GM21381 (cell line): ENCODE data around the gene NEO1.
"Not testable (repeated sequence)": the region's sequence is repeated elsewhere in the genome, so short reads cannot be mapped to it uniquely, and the experiment has no call there.

Experiments
- ATAC-seq: cut with Tn5 transposase; IDR thresholded peaks from one replicate; pipeline ENCODE4 v1.9.1; 2021; ENCODE audit warnings: mild to moderate bottlenecking, moderate library complexity; ENCODE audit not compliant: unreplicated experiment

Gene NEO1

DNA sequence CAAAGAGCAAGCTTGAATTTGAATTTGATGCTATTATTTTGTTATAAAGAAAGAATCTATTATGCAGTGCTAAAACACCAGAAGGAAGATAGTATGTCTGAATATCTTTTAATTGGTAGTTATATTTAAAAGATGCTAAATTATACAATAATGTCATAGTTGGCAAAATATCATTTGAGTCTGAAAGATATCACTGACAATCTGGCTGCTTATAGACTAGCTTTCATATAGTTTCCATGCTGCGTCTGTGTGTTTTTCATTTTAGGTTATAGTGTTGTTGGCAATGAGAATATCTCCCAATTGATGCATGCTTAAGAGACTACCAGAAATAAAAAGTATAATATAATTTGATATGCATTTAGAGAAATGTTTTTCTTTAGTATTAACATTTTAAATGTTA is 142.9 kb downstream of the NEO1 start:
- ATAC-seq = no peak

DNA sequence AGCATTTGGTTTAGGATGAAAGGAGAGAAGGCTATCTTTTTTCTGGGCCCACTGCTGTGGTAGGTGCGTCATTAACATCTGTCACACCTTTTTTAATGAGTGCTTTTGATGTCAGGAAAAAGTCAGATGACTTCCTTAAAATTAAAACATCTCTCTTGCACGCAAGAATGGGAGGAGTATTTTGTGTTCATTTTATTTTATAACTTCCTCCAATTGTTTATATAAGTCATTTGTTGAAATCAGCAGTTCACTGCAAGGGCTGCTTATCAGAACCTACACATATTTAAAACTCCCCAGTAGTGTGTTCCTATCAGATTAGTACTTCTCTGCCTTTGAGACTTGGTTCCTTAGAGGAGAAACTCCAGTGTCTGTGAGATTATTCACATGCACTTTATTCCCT is 143.8 kb downstream of the NEO1 start:
- no peak for ATAC-seq

DNA sequence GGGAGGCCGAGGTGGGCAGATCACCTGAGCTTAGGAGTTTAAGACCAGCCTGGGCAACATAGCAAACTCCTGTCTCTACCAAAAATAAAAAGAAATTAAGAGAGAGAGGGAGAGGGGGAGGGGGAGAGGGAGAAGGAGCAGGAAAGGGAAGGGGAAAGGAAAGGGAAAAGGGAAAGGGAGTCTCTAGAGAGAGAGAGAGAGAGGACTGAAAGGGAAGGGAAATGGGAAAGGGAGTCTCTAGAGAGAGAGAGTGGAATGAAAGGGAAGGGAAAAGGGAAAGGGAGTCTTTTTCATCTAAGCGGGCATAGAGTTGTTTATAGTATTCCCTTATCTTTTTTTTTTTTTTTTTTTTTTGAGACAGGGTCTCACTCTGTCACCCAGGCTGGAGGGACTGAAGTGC is 148.1 kb downstream of the NEO1 start:
- no peak for ATAC-seq

DNA sequence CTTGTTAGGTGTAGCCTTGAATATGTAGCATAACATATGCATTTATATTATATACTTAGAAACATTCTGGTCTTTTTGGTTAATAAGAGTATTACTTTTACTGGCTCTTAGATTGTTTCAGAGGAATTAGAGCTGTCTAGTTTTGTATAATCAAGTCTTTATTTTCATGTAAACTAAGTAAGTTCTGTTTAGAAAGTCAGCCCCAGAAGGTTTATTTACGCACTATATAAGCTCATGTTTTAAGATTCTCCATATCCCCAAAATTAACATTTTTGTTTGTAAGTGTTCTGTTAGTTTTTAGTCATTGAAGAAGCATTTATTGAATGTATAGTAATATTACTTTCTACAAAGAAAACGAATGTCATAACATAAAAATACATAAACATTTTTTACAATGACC is 158.4 kb downstream of the NEO1 start:
- no peak for ATAC-seq

DNA sequence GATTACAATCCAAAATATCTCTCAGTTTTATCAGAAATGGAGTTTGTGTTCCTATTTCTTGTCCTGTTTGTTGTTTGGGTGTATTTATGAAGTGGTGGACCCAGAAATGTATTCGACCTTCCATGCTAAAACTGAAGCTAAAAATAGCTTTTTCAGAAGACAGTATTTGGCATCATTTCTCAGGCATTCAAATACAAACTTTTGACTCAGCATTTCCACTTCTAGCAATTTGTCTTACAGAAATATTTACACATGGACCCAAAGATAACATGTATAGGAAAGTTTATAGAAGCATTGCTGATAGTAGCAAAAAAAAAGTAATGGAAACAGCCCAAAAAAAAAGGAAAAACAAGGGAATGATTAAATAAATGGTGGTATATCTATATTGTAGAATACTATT is 160.2 kb downstream of the NEO1 start:
- ATAC-seq = no peak

DNA sequence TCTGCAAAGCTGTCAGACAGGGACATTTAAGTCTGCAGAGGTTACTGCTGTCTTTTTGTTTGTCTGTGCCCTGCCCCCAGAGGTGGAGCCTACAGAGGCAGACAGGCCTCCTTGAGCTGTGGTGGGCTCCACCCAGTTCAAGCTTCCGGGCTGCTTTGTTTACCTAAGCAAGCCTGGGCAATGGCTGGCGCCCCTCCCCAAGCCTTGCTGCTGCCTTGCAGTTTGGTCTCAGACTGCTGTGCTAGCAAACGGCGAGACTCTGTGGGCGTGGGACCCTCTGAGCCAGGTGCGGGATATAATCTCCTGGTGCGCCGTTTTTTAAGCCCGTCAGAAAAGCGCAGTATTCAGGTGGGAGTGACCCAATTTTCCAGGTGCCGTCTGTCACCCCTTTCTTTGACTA is 169.2 kb downstream of the NEO1 start:
- ATAC-seq = not testable (repeated sequence)

DNA sequence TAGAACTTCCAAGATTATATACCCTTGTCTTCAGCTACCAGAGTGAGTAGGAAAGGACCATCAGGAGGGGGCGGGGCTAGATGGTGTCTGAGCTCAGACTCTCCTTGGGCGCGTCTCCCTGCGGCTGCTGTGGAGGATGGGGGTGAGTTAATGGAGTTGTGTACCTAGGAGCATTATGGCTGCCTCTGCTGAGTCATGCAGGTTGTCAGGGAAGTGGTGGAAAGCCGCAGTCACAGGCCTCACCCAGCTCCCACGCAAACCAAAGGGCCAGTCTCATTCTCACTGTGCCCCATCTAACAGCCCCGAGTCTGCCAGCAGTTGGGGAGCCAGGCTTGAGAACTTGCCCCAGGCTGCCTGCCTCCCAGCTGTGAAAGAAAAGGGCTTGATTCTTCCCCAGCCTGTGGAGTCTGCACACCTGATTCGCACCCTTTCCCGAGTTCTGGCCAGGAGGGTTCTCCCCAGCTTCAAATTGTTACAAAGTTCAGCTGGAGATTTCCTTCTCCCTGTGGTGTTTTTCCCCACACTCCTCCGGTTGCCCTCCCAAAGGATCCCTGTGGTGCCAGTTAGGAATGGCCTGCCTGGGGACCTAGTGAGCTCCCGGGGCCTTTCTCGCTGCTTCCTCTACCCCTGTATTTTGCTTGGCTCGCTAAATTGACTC is 173.2 kb downstream of the NEO1 start:
- ATAC-seq = no peak

DNA sequence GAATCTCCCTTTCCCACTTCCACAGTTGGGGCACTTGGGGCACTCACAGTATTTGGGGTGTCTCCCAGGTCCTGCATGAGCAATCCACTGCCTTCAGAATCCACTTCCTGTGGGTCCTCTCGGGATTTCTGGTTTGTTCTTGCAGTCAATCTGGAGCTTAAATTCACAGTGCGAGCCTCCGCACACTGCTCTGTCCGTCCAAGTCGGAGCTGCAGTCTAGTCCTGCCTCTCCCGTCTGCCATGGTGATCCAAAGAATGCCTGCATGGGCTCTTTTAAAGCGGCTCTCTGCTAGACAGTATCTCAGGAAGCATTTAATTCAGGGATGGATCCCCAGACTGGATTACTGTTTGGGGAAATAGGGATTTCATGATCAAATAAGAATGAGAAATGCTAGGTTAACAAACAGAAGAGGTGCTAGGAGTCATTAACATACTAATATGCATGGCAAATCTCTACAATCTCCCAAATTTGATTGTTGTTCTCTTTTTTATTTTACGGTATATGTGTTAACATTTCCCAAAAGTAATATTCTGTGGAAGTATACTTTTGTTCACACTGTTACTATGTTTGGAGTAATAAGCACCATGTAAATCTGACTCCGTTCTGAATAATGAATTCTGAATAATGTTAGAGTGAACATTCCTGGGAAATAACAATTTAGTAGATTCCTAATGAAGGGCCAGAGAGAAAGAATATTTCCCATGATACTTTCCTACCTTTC is 174.0 kb downstream of the NEO1 start:
- no peak for ATAC-seq

DNA sequence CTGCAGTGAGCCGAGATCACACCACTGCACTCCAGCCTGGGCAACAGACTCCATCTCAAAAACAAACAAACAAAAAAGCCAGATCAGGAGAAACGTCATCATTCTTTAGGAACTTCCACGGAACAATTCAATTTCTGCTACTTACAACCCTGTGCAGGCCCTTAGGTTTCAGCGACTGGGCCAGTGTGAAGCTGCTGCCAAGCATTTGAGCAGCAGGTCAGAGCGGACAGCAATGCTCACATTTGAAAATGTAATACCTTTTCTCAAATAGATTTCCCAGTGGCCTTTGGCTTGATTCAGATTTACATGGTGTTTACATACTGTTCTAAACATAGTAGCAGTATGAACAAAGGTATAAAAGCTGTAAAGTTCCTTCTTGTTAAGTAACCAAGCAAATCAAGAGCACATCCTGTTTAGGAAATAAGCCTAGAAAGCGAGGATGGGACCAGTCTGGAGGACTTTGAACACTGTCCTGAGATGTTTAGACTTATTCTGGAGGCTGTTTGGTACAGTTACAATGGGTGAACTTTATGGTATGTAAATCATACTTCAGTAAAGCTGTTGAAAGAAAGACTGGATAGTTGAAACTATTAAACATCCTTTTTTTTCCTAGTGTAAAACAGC is 175.3 kb downstream of the NEO1 start:
- ATAC-seq = no peak

DNA sequence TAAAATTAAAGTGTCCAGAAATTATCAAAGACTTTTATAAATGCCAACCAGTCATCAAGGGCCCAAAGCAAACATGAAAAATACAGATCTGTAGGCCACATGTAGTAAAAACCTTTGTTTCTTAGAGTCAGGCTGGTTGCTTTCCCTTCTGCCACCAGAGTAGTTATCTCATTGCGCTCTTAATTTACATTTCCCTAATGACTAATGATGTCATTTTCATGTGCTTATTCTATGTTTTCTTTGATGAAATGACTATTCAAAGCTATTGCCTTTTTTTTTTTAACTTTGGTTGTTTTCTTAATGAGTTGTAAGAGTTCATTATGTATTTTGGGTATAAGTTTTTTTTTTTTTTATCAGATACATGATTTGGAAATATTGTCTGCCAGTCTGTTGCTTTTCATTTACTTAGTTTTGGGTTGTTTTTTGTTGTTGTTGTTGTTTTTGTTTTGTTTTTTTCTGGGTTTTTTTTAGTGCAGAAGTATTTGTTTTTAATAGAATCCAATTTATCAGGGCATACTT is 175.9 kb downstream of the NEO1 start:
- ATAC-seq = no peak

DNA sequence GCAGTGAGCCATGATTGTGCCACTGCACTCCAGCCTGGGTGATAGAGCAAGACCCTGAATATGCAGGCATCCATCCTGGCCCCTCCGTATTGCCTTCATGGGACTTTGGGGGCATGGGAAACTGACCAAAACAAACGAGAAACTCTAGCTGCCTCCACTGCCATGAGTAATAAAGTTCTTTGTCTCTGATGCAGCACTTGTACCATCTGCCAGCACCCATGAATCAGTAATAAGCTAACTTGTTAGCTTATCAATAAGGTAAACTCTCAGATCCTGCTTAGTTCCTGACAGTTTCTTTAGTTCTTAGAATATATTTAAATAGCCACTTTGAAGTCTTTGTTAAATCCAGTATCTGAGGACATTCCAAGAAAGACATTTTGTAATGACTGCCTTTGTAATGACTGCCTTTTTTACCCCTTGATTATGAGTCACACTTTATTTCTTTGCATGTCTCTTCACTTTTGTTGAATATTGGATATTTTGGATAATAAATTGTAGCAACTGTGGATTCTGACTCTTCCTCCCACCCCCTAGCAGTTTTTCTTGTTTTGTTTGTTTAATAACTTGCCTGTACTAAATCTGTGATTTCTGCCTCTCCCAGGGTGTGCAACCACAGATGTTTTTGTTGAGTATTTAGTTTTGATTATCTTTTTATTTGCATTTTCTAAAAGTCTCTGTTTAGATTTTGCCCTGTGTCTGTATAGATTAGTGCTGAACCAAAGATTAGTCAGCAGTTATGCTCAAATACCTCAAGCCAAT is 179.6 kb downstream of the NEO1 start:
- ATAC-seq = no peak

DNA sequence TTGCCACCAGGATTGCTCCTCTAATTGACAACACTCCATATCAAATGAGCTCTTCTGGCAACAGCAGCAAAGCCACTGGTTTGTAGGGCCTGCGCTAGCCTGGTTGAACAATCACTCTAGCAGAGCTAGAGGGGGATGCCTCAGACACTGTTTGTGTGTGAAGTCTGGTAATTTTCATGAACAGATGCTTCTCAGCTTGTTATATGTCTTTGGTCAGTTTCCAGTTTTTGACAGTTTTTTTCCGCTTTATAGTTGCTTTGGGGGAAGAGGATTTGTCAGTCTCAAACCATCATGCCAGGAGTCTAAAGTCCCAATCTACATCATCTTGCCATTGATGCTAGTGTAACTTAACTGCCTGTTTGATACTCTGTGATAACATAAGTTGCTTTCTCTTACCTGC is 180.5 kb downstream of the NEO1 start:
- no peak for ATAC-seq

DNA sequence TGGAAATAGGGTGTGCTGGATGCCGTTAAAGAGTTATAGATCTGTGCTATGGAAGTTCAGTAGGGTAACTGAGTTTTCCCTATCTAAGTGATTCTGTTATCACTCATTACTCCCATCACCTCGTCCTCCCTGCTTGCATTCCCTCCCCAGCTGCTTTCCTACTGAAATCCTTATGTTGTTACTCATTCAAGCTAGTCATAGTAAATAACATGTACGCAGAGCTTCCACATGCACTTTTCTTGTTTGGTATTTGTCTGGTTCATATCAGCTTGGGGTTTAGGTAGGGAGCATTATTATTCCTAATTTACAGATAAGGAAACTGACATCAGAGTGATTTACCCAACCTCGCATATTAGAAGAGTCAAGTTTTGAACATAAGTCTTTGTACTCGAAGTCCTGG is 181.4 kb downstream of the NEO1 start:
- ATAC-seq = no peak

DNA sequence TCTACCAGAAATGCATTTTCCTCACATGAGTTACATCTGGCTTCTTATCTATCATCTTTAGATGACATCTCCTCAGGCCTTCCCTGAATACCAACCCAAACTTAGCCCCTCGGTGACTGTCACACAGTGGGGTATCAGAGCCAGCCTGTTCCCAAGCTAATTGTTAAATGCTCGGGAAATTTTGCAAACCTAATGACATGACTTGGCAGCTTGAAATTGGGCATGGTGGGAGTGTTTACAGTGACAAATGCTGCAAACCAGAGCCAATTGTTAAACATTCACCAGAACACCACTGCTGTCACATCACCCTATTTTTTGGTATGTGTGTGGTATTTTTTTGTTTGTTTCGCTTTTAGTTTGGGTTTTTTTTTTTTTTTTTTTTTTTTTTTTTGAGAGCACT is 185.6 kb downstream of the NEO1 start:
- no peak for ATAC-seq

DNA sequence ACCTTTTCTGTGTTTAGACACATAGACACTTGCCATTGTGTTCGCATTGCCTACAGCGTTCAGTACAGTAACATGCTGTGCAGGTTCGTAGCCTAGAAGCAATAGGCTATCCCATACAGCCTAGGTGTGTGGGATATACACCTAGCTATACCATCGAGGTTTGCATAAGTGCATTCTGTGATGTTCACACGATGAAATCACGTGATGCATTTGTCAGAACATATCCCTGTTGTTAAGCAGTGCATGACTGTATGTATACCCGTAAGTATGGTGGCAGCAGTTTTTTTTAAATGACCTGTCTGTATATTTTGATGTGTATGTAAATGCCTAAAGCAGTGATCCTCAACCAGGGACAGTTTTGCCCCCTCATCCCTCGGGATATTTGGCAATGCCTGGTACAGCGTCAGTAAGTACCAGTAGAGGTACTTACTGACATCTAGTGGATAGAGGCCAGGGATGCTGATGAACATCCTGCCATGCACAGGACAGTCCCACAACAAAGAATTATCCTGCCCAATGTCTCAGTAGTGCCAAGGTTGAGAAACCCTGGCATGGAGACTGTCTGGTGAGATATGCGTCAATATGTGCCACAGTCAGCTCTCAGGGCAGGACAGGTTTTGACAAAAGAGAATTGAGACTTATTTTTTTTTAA is 187.4 kb downstream of the NEO1 start:
- no peak for ATAC-seq

DNA sequence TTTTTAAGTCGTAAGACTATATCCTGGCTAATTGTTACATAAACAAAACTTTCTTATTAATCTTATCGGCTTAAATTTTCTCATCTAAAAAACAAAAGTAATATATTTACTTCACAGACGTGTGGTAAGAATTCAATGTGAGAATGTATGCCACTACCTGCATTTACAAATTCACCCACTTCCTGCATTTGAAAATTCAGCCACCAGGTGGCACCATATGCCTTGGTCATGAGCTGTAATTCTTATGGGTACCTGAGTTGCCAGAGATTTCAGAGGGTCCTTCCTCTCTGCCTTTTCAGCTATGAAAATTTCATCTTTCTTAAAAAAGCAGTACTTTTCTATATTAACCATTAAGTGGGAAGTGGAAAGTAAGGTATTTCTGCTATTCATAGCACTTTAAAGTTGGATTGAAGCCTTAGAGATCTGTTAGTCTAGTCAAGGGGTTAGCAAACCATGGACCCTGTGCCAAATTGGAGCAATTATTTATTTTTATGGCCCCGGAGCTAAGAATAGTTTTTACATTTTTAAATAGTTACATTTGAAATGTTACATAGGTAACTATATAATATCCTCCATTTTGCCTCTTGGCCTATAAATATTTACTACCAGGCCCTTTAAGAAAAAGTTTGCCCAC is 188.7 kb downstream of the NEO1 start:
- no peak for ATAC-seq

DNA sequence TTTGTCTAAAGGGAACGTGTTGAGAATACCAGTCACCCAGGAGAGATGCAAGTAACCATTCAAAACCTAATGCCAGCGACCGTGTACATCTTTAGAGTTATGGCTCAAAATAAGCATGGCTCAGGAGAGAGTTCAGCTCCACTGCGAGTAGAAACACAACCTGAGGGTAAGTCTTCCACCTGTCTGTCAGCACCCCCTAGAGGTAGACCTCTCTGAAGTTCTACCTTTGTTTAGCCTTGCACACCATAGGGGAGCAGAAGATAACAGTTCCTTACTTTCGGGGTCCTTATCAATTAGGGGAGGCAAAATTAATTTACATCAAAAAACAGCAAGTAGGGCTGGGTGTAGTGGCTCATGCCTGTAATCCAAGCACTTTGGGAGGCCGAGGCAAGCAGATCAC is 192.1 kb downstream of the NEO1 start:
- ATAC-seq = no peak

DNA sequence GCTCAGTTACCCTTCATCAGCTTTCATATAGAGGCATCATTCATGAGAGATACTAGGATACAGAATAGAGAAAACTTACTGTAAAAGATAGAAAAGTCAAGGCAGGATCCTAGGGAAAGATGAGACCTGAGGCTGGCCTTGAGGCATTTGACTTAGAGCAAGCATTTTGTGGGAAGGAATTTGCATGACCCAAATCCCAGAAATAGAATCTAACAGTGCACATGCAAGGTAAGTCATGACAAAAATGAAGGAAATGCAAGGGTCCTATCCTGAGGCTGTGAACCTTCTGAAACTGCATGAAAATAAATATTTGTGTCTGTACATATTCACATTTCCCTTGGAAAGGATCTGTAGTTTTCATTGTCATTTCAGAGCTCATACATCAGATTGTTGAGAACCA is 194.2 kb downstream of the NEO1 start:
- no peak for ATAC-seq

DNA sequence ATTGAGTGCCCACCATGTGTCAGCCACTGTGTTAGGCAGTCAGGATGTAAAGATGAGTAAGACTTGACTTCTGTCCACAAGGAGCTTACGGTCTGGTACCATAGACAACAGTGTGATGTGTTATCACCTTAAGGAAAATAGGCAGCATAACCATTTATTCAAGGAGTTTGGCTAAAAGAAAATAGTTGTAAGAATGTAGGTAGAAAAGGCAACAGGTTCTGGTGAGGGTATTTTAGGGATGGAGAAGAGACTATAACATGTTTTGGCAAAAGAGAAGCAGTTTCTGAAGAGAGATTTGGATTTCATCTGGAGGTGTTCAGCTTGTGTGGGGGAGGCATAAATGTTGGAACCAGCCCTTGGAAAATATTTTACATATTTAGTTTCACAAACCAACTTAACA is 194.6 kb downstream of the NEO1 start:
- no peak for ATAC-seq

DNA sequence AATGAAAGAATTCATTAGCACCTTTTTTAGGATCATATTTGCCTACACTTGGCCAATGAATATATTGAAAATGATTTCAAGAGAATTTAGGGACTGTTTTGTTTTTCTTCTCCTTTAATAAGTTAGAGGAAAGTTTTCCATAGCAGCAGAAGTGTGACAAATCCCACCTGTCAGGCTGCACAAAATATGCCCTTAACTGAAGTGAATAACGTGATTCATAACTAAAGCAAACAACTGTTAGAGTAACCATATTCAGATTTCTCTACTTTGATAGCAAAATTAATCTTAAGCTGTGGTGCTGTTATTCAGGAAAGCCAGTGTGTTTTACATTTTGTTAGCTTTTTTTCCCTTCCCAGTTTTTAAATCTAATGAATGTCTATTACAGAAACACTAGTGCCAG is 195.1 kb downstream of the NEO1 start:
- ATAC-seq = no peak

DNA sequence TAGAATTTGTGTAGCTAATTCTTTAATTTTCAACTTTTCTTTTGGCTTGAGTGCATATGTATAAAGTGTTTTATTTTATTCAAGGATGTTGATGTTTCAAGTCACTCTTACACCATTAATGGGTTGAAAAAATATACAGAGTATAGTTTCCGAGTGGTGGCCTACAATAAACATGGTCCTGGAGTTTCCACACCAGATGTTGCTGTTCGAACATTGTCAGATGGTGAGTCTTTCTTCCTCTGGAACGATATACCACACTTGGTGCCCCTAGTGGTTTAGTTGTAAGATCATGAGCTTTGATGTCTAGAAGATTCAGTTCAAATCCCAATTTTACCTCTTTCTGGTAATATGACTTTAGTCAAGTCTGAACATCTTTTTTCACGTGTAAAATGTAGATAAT is 197.2 kb downstream of the NEO1 start:
- no peak for ATAC-seq
